SU-DHL-6 (cell line): ENCODE data around the gene ZFAND3.

ENCODE experiments used
- H2AFZ ChIP-seq: fragments of 200-600 bp; sonication (generic); 2 replicates; pipeline ENCODE4 v1.6.1; 2014; ENCODE audit warnings: low read depth, mild to moderate bottlenecking, moderate library complexity, mixed read lengths, antibody characterized with exemption, low read length; ENCODE audit not compliant: severe bottlenecking
- H3F3A ChIP-seq: fragments of 200-600 bp; shearing (Covaris generic); 2 replicates; pipeline ENCODE4 v1.6.0; 2016; ENCODE audit warnings: antibody characterized with exemption, mild to moderate bottlenecking; ENCODE audit not compliant: insufficient read depth
- H3K27ac ChIP-seq: fragments of 200-600 bp; sonication (generic); 2 replicates; pipeline ENCODE4 v1.5.1; 2016; ENCODE audit warnings: low read depth, mild to moderate bottlenecking, low read length, moderate library complexity, mixed read lengths
- H3K27me3 ChIP-seq: fragments of 200-600 bp; sonication (generic), shearing (Covaris generic); 2 replicates; pipeline ENCODE4 v1.6.0; 2014; ENCODE audit warnings: mild to moderate bottlenecking, low read length
- H3K36me3 ChIP-seq: fragments of 200-600 bp; sonication (generic); 2 replicates; pipeline ENCODE4 v1.6.1; 2014; ENCODE audit warnings: mild to moderate bottlenecking, low read length, mixed read lengths
- H3K4me2 ChIP-seq: fragments of 300-600, 200-600 bp; shearing (Covaris generic), sonication (generic); 2 replicates; pipeline ENCODE4 v1.6.0; 2014; ENCODE audit warnings: low read length, low read depth, mild to moderate bottlenecking; ENCODE audit not compliant: poor library complexity, severe bottlenecking
- H3K4me3 ChIP-seq: fragments of 200-600 bp; sonication (generic); 2 replicates; pipeline ENCODE4 v1.5.1; 2014; ENCODE audit warnings: antibody characterized with exemption, low read length, mild to moderate bottlenecking, mixed read lengths; ENCODE audit not compliant: insufficient read depth, poor library complexity, severe bottlenecking
- H3K79me2 ChIP-seq: fragments of 200-600 bp; sonication (generic); 2 replicates; pipeline ENCODE4 v1.6.1; 2014; ENCODE audit warnings: mild to moderate bottlenecking, low read length, moderate library complexity; ENCODE audit not compliant: insufficient read depth
- H3K9ac ChIP-seq: fragments of 200-600 bp; sonication (generic); 2 replicates; pipeline ENCODE4 v1.7.0; 2014; ENCODE audit warnings: mild to moderate bottlenecking, low read length
- H3K9me2 ChIP-seq: fragments of 200-600 bp; sonication (generic); replicated peaks from 2 replicates; pipeline ENCODE4 v1.6.1; 2014; ENCODE audit warnings: low read length; ENCODE audit not compliant: insufficient read depth
- H3K9me3 ChIP-seq: fragments of 200-600 bp; sonication (generic); 2 replicates; pipeline ENCODE4 v1.6.1; 2014; ENCODE audit warnings: low read length, mixed read lengths; ENCODE audit not compliant: insufficient read depth
- H4K20me1 ChIP-seq: fragments of 200-600 bp; sonication (generic); 2 replicates; pipeline ENCODE4 v1.6.1; 2014; ENCODE audit warnings: low read depth, mild to moderate bottlenecking, antibody characterized with exemption, low read length, moderate library complexity, mixed read lengths
- CTCF ChIP-seq: fragments of 200-600 bp; sonication (generic); IDR thresholded peaks from one replicate; pipeline ENCODE4 v1.5.1; 2017; ENCODE audit warnings: antibody characterized with exemption, mild to moderate bottlenecking, low read length, moderate library complexity; ENCODE audit not compliant: insufficient read depth, poor library complexity, severe bottlenecking
- EZH2phosphoT487 ChIP-seq: fragments of 200-600 bp; sonication (generic), shearing (Covaris generic); conservative IDR thresholded peaks from 2 replicates; pipeline ENCODE4 v1.6.1; 2018; ENCODE audit warnings: mild to moderate bottlenecking, antibody characterized with exemption, low read length, moderate library complexity, mixed read lengths

The ZFAND3 gene

GRCh38 chr6:37882724-37883413 lies 63.3 kb downstream of the ZFAND3 start:
- no peak overlapping the region for H3K4me2 ChIP-seq
- no peaks in the 10 kb centered on the region for H3K36me3 ChIP-seq
- H3K27me3 ChIP-seq = no peaks in the 10 kb centered on the region
- H3K79me2 ChIP-seq = peaks cover 43% of the 10 kb centered on the region
- no peak for TF ChIP-seq CTCF
- no peak for TF ChIP-seq EZH2phosphoT487
- H3K9me2 ChIP-seq = no peaks in the 10 kb centered on the region
- peaks cover 35% of the 10 kb centered on the region for H4K20me1 ChIP-seq
- H3K9ac ChIP-seq = no peak overlapping the region
- H3K9me3 ChIP-seq = no peaks in the 10 kb centered on the region
- no peak overlapping the region for H3K4me3 ChIP-seq
- H3F3A ChIP-seq = peaks cover 6% of the 10 kb centered on the region; the same call in 1 of the 2 replicates
- H2AFZ ChIP-seq = no peak overlapping the region
- H3K27ac ChIP-seq = no peak overlapping the region

- H4K20me1 ChIP-seq = peaks cover 41% of the 10 kb centered on the region
These were observed 65.0 kb downstream of the ZFAND3 start for GRCh38 chr6:37884548-37884947.

GRCh38 chr6:37889051-37889450 lies 69.5 kb downstream of the ZFAND3 start:
- no peak overlapping the region for H3K27ac ChIP-seq
- H3K36me3 ChIP-seq = no peaks in the 10 kb centered on the region
- peaks cover 15% of the 10 kb centered on the region for H3F3A ChIP-seq
- H4K20me1 ChIP-seq = peaks cover 41% of the 10 kb centered on the region
- H3K4me2 ChIP-seq = no peak overlapping the region
- H3K79me2 ChIP-seq = peaks cover 30% of the 10 kb centered on the region; the same call in 1 of the 2 replicates
- no peaks in the 10 kb centered on the region for H3K9me2 ChIP-seq
- no peak overlapping the region for H3K9ac ChIP-seq
- no peak overlapping the region for H3K4me3 ChIP-seq
- H2AFZ ChIP-seq = no peak overlapping the region
- TF ChIP-seq EZH2phosphoT487 = no peak
- no peak for TF ChIP-seq CTCF
- H3K9me3 ChIP-seq = no peaks in the 10 kb centered on the region
- H3K27me3 ChIP-seq = no peaks in the 10 kb centered on the region

More at GRCh38 chr6:37884548-37884947, 65.0 kb downstream of the ZFAND3 start:
- Histone ChIP-seq H3K4me3 (no peak overlapping the region), H3F3A (peaks cover 6% of the 10 kb centered on the region; the same call in 1 of the 2 replicates), H3K9me3 (no peaks in the 10 kb centered on the region), H3K27me3 (no peaks in the 10 kb centered on the region), H2AFZ (no peak overlapping the region), H3K9me2 (no peaks in the 10 kb centered on the region), H3K79me2 (peaks cover 43% of the 10 kb centered on the region), H3K36me3 (no peaks in the 10 kb centered on the region), H3K27ac (no peak overlapping the region), H3K9ac (no peak overlapping the region), H3K4me2 (no peak overlapping the region)
- TF ChIP-seq EZH2phosphoT487 (no peak), CTCF (no peak)
